NCI-H1092 (cell line): ENCODE results near the gene HOXA6.
A peak's percentile ranks its signal among the peaks of the same experiment; 100 is the strongest.

Experiments
- DNase-seq: peaks from one replicate; lab custom pipeline; 2025; lab: John Stamatoyannopoulos, UW

HOXA6 gene

DNA sequence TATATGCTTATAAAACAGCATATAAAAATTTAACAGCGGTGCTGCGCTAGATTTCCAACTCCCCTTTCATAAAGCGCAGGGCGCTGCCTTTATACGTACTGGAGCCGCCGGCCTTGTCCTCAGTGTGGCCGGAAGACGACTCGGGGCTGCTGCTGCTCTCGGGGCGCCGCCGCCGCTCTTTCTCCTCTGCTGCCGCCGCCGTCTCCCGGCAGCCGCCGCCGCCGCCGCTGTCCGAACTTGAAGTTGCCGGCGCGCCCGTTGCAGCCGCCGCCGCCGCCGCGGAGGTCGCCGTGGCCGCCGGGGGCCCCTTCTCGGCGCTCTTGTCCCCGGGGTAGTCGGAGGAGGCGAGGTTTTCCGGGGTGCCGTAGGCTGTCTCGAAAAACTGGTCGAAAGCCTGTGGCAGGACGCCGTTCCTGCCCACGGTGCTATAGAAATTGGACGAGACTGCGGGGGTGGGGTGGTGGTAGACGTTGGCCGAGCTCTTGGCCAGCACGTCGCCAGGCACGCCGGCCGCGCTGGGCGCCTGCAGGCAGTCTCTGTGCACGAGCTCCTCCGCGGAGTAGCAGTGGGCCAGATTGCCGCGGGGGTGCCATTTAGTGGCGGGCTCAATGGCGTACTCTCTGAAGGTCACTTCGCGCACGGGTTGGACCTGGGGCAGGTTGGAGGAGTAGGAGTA lies 36.9 kb upstream of the HOXA6 start:
- no peak for DNase-seq

DNA sequence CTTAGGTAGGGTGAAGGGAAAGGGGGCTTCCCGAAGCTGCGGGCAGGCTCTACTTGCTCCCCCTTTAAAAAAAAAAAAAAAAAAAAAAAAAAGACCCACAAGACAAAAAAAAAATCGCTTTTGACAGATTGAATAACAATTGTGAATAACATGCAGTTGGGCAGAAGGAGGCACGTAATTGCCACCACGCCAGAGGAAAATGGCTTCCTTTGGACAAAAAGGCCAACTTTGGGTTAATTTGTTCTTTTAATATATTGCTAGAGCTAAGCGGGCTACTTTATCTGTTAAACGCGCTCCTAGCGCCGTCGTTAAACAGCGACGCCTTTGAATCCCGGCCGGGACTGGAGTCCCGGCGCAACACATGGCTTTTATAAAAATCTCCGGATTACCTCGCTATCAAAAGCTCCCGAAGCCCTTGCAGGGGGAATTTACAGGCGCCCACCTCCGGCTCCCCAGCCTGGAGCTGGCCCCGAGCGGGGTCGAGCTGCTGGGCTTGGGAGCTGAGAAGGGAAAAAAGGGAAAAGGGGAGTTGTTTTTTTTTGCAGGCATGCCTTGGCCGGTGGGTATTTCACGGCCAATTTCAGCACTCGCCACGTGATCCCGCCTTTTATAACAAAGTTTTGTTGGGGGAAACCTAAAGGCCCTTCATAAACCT lies 36.2 kb upstream of the HOXA6 start:
- DNase-seq = no peak

DNA sequence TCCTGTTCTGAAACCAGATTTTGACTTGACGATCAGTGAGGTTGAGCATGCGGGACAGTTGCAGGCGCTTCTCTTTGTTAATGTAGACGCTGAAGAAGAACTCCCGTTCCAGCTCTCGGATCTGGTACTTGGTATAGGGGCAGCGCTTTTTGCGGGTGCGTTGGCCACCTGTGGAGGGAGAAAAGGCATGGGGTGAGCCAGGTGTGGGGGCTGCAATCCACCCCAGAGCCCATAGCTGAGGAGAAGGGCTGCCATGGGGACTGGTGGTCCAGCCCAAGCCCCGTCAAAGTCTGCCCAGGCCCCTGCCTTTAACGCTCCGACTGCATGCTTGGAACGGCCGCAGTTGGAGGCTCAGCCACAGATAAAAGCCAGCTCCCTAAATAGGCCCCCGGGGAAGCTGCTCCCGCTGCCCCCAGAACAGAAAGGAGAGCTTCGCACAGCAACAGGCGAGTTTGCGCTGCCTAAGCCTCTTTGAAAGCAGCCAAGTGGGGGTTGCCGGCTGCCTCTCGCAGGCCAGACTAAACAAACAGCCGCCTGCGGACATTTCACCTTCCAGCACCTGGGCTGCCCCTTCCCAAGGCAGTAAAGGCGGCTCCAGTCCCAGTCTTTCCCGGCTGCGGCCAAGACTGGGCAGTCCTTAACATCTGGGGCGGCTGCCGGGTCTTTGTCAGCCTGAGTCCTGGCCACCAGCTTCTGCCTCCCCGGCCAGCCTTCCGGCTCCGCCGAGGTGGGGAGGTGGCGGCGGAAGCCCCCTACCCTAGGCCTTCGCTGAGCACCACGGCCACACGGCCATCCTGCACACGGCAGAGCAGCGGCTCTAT lies 35.5 kb upstream of the HOXA6 start:
- DNase-seq = peak; percentile 57

DNA sequence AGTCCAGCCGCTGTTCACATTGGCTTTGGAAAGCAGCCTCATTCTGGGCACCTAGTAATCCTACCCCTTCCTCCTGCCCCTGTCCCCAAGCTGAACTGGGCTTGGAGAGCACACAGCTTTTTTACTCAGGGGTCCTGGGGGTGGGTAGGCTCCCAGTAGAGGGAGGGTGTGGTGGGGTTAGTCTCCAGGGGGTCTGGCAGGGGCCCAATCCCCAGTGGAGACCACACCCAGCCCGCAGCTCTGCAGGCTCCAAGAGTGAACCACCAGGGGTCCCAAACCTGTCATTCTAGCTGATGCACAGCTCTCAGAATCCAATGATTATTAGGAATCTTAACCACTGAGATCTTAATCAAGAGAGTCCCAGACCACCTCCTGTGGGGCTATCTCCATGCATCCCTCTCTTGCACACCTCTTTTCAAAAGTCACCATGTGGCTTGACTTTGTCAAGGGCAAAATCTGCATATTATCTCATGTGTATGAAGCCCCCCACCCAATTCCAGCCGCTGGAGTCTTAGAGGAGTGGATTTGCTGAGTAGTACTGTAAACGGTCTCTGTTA lies 34.8 kb upstream of the HOXA6 start:
- DNase-seq = no peak

DNA sequence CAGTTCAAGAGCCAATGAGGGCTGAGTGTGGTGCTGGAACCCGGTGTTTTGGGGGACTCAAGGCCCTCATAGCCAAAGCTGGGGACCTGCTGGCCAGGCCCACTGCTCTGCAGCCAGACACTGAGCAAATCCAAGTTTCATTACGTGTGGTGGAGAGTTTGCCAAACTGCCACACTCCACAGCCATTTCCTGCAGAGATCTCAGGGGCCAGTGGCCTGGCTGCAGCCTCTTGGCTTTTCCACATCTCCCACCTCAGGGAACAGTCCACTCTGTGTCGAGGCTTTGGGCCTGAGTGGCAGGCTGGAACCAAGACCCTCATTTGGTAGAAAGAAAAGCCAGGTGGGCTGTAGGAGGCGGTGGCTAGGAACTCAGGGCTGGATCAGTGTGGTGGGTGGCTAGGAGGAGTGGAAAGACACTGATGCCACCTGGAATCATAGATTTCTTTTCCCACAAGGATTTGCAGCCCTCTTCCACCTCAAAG lies 34.3 kb upstream of the HOXA6 start:
- DNase-seq = no peak

DNA sequence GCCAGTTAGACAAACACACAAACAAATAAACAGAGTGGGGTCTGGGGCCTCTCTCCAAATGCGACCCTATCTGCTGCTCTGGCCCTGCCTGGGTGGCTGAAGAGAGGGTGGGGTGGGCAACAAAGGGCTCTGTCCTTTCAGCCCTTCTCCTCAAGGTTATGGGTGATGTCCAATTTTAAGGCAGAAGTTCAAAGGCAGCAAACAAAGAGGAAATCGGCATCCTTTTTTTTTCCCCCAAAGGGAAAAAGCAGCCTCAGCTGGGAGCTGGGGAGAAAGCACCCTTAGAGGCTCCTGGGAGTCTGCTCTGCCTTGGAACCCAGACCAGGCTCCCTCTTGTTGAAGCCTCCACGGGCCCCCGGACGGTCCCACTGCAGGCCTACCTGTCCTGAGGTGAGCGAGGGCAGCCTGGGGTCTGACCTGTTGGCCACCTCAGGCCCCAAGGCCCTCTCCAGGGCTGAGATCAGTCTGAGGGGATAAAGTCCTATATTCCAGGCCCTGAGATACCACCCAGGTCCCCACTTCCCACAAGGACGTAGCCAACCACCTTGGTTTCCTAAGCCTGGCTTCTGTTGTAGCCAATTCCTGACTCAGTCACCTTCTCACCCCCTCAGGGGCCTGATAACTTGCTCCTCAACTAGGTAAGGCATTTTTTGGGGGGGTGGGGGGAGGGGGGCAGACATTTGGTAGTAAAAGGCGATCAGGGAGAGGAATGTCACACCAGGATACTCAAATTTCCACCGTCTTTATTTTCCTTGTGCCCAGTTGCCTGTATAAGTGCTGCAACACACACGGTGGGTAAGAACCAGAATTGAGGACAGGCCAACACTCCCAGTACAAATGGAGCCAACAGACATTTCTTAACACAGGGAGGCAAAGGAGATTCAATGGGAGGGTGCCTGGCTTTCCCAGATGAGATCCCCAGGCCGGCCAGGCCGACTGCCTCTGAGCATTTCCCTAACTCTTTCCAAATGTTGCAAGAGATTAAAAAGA lies 33.2 kb upstream of the HOXA6 start:
- no peak for DNase-seq

DNA sequence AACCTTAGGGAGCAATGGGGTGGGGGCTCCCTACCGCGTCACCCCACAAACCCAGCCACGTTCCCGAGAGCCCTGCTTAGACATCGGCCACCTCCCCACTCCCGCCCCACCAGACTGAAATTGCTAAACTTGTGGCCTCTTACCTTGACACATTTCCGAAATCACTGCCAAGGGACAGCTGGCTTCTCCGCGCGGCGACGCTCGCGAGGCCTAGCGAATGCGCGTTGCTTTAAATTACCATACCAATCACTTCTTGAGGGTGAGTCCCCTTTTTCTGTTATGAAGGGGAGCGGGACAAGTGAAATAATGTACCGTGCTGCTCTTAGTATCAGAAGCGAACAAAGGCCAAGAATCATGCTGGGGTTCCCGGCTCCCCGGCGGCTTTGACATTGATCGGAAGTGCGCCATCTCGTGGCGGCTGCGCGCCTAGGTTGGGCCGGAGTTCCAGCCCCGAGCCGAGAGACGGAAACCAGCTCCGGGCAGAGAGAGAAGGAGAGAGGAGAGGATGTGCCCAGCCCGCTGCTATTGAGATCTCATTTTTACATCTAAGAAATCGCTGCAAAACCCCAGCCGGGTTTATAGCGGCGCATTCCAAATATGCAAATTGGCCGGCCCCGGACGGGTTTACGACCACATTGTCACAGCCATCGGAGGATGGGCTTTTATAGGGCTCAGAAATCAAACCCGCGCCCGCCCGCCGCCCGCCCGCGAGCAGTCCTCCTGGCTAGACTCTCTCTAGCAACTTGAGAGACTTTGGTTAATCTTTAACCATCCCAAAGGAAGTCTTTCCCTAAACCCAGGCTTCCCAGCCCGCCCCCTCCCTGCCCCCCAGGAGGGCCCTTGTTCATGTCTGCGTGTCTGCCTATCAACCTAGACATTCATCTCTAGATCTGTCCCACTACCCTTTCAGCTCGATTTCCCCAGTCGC lies 32.2 kb upstream of the HOXA6 start:
- peak; percentile 78 for DNase-seq

DNA sequence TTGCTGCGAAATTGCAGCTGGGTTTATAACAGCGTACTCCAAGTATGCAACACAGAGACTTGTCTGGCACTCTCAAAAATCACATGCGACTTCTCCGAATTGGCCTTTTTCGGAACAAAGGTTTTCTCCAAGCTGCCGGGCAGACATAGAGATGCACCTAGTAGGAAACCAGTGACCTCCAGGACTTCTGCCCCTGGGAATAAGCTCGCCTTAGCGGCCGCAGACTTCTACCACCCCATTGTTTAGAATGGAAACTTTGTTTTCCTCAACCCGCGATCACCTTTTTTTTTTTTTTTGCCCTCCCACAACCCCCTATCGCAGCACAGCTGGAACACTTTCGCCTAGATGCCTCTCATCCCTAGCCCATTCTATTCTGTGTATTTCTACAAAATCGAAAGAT lies 31.5 kb upstream of the HOXA6 start:
- DNase-seq = no peak

DNA sequence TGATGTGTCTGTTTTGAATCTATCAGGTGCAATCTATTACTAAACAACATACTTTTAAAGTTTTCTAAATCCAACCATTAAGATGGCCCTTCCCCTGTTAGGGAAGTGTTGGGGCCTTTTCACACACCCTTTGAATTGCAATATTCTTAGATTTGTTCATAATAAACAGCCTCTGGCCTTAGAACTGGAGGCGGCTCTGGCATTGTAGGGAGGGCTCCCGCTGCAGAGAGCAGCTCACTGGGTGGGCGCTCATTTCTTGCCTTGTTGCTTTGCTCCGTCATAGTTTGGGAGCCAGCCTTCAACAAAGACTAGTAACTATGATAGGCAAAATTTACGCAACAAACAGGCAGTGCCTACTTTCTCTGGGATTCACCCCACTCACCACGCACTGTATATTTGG lies 30.8 kb upstream of the HOXA6 start:
- no peak for DNase-seq

DNA sequence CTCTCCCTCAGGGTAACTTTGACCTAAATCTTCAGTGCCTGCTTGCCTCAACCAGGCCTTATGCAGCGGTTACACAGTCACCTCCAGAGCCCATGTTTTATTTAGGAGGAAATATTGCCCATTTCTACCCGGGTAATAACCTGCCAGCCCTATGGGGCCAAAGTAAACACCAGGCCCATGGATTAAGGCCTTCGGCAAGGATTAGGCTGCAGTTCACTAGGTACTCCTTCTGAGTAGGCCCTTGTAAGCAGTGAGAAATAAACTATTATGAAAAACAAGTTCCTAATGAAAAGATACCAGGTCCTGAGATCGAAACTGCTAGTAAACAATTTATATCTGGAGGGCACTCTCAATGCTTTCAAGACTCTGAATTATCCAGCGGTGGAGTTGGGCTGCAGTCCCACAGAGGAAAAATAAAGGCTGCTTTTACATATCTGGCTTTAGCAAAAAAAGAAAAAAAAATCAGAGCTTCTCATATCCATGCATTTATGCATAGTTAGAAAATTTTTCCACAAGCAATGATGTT lies 30.3 kb upstream of the HOXA6 start:
- DNase-seq = no peak

DNA sequence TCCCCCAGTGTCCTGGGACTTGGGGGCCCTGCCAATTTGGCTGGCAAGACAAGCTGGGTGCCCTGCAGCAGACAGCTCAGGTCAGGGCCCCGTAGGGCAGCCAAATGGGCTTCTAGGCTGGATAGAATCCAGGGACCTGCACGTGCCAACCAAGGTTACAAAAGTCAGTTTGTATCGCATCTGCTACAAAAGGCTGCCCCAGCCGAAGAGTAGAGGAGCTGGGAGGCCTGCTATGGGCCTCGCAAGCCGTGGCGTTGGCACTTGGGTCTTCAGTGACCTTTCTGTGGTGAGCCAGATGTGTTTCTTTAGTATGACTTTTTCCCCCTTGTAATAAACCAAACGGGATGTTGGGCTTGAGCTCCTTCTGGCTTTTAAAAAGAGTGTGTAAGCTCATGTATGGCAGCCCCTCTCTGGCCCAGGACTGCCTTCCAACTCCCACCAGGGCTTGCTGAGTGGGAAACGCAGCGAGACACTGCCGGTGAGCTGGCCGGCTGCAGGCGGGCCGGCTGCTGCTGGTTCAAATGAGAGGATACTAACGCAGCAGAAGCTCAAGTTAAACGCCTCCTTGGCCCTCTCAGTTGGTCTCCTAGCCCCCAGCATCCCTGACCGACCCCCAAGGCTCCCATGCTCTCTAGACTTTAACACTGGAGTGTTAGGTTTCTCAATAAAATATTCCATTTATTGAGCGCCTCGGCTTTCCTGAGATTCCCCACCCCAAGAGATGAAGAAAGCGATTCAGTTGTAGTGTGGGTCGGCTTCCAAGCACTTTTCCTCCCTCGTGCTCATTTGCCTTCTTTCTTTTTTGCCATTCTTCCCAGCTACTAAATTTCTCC lies 29.6 kb upstream of the HOXA6 start:
- DNase-seq = no peak

DNA sequence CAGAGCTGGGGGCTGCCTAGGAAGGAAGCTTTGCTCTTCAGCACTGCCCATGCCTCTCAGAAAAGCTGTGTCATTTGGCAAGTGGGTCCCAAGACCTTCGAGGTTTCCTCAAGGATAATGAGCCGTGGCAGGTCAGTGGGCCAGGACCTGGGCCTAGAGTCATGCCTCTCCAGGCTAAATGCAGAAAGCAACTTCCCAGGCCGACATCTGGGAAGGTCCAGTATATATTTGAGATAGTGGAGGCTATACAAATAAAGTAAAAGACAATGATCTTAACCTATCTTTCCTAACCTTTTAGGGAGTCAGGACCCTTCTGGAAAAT lies 28.9 kb upstream of the HOXA6 start:
- DNase-seq = no peak

DNA sequence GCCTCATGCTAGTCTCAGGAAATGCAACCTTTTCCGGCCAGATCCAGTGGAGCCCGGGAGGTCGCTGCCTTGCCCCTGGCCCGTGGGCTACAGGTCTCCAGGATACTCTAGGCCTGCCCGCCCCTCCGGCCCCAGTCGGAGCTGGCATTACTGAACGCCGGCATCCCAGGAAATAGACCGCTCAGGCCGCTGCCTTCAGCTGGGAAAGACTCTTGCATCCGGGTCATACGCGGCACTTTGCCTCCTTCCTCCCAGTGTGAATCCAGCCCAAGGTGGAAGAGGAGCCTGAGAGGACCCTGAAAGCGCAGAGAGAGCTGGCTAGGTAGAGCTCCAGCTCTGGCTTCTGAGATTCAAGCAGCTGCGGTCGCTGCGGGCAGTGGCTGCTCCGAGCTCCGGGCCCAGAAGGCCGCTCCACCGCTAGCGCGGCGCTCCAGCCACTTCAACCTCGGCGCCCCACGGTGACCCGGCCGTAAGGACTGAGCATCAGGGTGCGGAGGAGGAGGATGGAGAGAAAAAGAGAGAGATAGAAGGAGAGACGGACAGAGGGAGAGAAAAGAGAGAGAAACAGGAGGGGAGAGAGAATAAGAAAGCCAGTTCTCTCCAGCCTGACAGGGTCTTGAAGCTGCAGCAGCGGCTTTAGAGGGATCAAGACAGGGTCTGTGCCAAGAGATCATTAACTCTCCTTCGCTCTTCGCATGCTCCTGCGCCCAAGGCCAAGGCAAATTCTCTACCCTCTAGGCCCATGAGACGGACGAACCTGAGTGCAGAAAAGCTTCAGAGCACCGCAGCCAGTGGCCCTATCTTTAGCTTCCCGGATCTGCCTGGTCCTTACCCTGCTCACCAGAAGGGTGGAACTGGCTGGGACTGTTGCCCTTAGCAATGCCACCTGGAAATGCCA lies 28.3 kb upstream of the HOXA6 start:
- DNase-seq = no peak

DNA sequence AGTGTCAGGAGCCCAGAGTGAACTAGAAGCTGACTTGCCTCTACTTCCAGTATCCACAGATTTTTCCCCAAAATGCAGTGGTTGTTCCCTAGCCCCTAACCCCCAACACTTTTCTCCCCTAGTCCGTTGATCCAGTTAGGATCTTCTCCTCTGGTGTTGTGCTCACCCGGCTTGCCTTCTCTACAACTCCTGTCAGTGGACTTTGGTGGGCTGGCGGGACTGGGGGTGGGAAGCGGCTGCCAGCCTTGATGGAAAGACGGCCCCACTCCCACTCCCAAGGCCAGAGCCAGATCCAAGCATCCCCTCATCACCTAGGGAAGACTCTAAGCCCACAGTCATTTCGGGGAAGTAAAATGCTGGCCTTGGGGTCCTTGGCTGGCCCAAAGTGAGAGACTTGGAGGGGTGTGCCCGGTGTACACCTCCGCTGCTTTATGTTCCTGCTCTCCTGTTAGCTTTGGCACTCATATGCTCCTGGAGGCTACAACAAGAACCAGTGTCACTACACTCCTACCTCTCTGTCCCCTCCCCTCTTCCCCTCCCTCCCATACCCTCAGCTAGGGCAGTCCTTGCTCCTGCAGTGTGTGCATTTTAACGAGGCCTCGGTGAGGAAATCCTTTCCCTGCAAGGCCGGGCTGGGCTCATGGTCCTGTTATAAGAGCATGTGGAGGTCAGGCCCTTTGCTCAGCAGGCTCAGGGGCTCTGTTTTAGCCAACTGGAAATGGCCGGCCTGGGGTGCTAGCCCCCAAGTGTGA lies 27.5 kb upstream of the HOXA6 start:
- no peak for DNase-seq

DNA sequence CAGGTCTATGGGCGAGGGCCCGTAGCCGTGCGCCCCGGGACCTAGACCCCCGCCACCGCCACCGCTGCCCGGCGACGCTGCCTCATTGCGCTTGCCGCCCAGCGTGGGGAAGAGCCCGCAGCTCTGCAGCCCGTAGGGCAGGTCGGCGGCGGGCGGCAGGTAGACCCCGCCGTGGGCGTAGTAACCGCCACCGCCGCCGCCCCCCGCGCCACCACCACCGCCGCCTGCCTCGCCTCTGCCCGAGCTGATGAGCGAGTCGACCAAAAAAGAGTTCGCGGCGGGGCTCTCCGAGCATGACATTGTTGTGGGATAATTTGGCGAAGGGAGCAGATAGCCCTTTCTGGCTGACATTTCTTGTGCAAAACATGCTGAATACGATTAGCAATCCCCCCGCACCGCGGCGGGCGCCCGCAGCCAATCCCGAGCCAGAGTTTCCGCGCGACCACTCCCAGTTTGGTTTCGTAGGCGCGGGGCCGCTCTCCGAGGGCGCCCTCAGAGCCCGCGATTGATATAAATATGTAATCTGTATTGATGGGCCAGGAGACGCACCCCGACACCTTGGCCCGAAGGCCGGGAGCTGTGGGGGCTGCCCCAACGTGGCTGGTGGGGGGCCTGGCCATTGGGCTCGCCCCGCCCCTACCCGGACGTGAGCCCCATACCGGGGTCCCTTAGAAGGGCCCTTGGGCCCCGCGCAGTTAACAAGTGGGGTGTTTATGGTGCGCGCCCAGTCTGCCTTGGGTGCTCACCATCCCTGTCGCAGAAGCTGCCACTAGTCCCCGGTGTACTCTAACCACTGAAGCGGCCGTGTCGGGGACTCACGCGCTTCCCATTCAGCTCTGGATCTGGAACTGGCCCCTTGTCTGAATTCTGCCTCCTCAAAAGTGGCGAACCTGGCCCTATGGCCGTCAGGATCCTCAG lies 26.6 kb upstream of the HOXA6 start, which contains the start of gene HOXA10:
TSS of gene HOXA10 (minus strand) at position 365 of the 918 bp plus-strand sequence. CDS start at position 351, 14 bp downstream.
- peak; percentile 76 for DNase-seq

DNA sequence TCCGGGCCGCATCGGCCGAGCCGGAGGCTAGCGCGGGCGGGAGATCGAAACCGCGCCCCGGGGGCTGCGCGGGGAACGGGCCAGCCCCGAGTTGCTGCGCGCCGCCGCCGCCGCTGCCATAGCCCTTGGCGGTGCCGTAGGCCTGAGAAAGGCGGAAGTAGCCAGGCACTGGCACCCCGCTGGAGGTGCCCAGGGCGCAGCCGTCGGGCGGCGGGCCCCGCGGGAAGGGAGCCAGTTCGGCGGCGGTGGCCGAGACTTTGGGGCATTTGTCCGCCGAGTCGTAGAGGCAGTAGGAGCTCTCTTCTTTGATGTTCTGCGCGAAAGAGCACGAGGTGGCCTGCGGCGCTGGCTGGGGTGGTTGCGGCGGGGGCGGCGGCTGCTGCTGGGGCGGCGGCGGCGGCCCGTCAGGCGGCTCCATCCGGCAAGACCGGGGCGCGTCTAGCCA lies 26.0 kb upstream of the HOXA6 start:
- DNase-seq = no peak
